GM18507 (cell line): Measurements from ENCODE around the gene COL26A1.
"Not testable (repeated sequence)": the region's sequence is repeated elsewhere in the genome, so short reads cannot be mapped to it uniquely, and the experiment has no call there.

Source experiments
- DNase-seq: peaks from one replicate; pipeline ENCODE4 v3.0.0; 2011; ENCODE audit warnings: low read depth; ENCODE audit not compliant: insufficient read length; ENCODE audit errors: extremely low spot score
- FAIRE-seq: peaks from 2 replicates; lab custom pipeline; 2011; peaks lifted over from hg19 to GRCh38; lab: Jason Lieb, UNC

Gene COL26A1

DNA sequence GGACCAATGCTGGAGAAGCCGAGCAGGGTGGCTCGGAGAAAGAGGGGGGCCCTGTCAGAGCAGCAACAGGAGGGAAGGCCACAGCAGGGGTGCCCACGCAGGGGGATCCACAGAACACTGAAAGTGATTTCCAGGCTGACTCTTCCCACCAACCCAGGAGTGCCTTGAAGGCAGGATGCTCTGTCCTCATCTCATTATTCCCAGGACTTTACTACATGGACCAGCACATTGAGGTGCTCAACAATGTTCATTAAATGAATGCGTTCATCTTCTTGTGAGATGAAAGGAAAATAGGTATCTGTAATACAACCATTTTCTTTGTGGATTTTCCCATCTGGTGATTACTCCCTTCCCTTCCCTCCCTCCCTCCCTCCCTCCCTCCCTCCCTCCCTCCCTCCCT, 71.0 kb downstream of the COL26A1 start:
- FAIRE-seq: no peak
- DNase-seq: no peak

DNA sequence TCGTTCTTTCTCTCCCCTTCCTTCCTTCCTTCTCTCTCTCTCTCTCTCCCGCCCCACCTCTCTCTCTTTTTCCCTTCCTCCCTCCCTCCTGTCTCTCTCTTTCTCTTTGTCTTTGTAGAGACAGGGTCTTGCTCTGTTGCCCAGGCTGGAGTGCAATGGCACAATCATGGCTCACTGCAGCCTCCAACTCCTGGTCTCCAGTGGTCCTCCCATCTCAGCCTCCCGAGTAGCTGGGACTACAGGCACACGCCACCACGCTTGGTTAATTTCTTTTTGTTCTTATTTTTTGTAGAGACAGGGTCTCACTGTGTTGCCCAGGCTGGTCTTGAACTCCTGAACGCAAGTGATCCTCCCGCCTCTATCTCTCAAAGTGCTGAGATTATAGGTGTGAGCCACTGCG, 71.5 kb downstream of the COL26A1 start:
- FAIRE-seq: not testable (repeated sequence)

GRCh38 chr7:101435461-101436220, 73.0 kb downstream of the COL26A1 start:
- FAIRE-seq: no peak
- no peak for DNase-seq

More for the DNA sequence above, 71.5 kb downstream of the COL26A1 start:
- not testable (repeated sequence) for DNase-seq

- FAIRE-seq (no peak), DNase-seq (no peak)
Observed at GRCh38 chr7:101436221-101436735, 73.6 kb downstream of the COL26A1 start.

DNA sequence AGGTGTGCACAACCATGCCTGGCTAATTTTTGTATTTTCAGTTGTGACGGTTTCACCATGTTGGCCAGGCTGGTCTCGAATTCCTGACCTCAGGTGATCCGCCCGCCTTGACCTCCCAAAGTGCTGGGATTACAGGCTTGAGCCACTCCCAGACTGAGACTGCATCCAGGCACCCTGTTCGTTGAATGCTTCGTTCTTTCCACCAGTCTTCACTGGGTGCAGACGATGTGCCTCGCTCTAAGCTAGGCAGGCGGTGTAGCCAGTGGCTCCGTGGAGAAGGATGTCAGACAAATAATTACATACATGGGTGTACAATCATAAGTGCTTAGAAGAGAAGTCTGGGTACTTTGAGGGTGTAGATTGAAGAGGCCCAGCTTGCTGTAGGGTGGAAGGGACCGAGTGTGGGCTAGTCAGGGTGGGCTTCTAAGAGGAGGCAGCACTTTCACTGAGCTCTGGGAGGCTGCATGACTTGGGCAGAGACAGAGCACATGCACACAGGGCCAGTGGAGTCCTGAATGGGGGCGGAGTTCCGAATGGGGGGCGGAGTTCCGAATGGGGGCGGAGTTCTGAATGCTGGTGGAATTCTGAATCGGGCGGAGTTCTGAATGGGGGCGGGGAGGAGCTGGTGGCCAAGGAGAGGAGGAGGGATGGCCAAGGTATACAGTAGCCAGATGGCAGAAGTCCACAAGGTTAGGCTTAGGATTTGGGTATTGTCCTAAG, 74.3 kb downstream of the COL26A1 start:
- no peak for FAIRE-seq
- no peak for DNase-seq

DNA sequence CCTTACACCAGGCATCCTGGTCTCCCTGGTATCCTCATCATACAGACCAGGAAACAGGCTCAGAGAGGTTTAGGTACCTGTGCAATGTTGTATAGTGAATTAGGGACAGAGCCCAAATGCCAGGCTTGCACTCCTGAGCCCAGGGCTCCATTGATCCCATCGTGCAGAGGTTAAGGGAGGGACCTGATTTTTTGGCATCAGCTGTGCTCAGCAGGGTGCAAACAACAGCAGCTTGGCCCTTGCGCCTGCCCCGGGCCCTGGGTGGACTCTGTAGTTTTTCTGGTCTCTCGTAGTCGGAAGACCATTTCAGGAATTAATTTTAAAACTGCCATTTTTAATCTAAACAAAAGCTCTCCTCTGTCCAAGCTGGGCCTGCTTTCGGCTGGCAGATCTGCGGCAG, 79.2 kb downstream of the COL26A1 start:
- FAIRE-seq (no peak), DNase-seq (no peak)

DNA sequence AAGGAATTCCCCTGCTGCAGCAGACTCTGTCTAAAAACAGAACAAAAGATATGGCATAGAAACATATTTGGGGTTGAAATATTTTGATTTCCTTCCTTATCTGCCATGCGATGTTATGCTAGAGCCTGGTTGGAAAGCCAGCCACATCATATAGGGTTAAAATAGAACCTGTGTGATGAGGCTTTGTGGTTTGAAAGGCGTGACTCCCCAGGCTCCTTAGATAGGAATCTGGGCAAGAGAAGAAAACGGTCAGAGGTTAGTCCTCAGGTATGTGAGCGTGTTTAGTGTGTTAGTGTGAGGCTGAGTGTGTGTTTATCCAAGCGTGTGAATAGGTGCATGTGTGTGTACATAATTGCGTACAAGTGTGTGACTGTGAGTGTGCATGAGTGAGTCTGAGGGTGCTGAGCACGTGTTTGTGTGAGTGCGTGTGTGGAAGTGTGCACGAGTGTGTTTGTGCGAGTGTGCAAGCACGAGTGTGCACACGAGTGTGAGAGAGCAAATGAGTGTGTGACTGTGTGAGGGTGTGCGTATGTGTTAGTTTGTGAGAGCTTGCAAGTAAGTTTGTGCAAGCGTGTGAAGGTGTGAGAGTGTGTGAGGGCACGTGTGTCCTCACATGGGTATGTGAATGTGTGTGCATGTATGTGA, 79.9 kb downstream of the COL26A1 start:
- FAIRE-seq (no peak), DNase-seq (no peak)

- FAIRE-seq: no peak
- no peak for DNase-seq
Observed at GRCh38 chr7:101450064-101450463, 87.4 kb downstream of the COL26A1 start.

DNA sequence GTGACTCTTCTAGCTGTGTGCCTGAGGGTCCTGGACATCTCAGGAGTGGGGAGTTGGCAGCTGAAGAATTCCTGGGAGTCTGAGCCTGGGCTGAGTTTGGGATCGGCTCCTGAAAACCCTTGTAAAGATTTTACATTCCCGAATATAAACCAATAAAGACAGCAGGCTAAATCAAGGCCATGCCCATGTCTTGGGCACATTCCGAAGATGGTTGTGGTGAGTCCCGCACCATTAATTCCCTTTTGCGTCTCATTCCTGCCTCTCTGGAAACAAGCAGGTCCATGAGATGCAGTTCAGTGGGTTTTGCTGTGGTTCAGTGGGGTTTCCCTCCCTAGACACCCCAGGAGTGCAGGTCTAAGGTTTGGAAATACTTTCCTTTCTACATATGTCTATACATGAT, 90.9 kb downstream of the COL26A1 start:
- no peak for FAIRE-seq
- DNase-seq: no peak

- DNase-seq (no peak), FAIRE-seq (no peak)
Observed at GRCh38 chr7:101457001-101457750, 94.5 kb downstream of the COL26A1 start.

- DNase-seq (no peak), FAIRE-seq (no peak)
Observed at GRCh38 chr7:101465131-101465530, 102.5 kb downstream of the COL26A1 start.

DNA sequence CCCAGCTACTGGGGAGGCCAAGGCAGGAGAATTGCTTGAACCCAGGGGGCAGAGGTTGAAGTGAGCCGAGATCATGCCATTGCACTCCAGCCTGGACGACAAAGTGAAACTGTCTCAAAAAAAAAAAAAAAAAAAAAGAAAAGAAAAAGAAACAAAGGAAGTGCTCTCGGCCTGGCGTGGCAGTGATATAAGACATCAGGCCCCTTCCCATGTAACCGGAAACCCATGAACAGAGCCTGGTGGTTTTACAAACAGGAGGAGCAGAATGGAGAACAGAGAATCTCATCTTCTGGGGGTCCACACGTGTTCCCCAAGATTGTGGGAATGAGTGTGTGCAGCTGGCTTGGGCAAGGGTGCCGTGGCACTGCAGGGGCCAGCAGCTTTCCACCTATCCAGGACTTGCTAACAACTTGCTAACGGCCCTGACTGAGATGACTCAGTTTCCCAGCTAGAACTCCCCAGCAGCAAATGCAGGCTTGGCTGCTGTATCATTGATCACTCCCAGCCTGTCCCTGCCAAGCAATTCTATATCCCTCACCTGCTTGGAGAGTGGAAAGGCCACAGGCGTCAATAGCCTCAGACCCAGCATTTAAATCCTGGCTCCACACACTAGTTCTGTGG, 103.0 kb downstream of the COL26A1 start:
- DNase-seq: no peak
- no peak for FAIRE-seq

DNA sequence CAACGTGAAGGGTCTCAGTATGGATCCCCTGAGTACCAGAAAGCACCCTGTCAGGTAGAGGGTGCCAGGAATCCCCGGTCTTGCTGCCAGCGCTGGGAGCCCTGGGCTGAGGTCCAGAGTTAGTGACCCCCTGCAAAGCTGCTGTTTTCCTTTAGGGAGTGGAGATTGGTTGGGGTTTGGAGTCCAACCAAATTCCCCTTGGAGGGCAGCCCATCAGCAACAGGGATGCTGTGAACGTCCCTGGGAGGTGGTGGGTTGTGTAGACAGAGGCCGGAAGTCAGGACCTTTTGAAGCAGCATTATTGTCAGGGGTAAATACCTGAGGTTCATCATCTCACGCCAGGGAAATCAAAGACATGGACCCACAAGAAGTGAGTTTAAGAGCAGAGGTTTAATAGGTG, 104.2 kb downstream of the COL26A1 start:
- DNase-seq: no peak
- no peak for FAIRE-seq

- FAIRE-seq (no peak), DNase-seq (no peak)
Observed at GRCh38 chr7:101468546-101469275, 106.0 kb downstream of the COL26A1 start.

DNA sequence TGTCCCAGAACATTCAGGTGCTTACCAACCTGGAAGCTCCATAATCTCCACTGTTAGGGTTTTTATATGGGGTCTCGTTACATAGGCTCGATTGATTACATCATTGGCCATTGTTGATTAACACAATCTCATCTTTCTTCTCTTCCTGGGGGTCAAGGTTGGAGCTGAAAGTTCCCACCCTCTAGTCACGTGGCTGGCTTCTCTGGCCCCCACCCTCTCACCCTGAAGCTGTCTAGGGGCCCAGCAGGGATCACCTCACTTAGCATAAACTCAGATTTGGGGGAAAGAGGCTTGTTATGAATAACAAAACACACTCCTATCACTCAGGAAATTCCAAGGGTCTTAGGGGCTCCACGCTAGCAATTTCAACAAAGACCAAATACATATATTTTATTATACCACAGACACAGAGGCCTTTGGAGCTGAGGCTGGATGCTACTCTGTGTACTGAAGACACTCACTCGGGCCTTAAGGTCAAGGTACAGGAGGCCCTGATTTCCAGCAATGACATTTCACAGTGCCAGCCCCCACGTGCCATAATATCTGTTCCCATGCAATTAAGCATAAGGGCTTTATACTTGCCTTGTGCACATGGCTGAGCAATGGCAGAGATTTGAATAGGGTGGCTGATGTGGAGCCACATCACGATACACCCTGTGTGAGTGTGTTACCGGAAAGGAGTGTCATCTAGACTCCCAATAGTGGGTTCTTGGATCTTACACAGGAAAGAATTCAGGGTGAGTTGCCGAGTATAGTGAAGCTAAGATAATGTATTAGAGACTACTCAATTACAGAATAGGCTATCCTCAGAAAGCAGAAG, 108.2 kb downstream of the COL26A1 start:
- DNase-seq (no peak), FAIRE-seq (no peak)

GRCh38 chr7:101474178-101474577, 111.5 kb downstream of the COL26A1 start:
- no peak for DNase-seq
- no peak for FAIRE-seq

GRCh38 chr7:101475691-101476090, 113.0 kb downstream of the COL26A1 start:
- not testable (repeated sequence) for DNase-seq, FAIRE-seq

DNA sequence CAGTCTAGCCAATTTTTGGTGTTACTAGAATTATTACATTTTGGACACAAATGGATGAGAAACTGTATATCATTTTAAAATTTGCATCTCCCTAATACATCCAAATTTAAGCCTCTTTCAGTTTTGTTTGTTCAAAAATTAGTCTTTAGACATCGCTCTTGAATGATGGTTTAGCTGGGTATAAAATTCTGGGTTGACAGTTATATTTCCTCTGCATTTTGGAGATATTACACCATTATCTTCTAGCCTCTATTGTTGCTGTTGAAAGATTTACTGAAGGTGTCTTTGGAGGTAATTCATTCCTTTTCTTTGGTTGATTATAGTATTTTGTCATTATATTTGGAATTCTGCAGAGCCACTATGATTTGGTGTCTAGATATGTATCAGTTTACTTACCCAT, 116.5 kb downstream of the COL26A1 start:
- FAIRE-seq: no peak
- no peak for DNase-seq
